Epithelial cell of proximal tubule (primary cell): ENCODE measurements around the gene P2RY12. TPM values are rescaled to one million over a fixed set of nuclear protein-coding genes. Genes with fewer than 3 reads are reported as not detected.
"Not testable (repeated sequence)": the region's sequence is repeated elsewhere in the genome, so short reads cannot be mapped to it uniquely, and the experiment has no call there.

Experiments
- DNase-seq: peaks from one replicate; pipeline ENCODE4 v3.0.0-alpha.2; 2011; ENCODE audit warnings: low read depth
- H3K4me3 ChIP-seq: 2 replicates; pipeline ENCODE4 v1.5.1; 2011; ENCODE audit warnings: low read depth, mild to moderate bottlenecking, low read length
- CTCF ChIP-seq: conservative IDR thresholded peaks from 2 replicates; pipeline ENCODE4 v1.5.1; 2012; ENCODE audit warnings: low read depth, mild to moderate bottlenecking, low read length
- total RNA-seq: library from RNA; depleted of rRNA; stranded (reverse); fragments of >200 nt; gene quantifications from 2 replicates; pipeline ENCODE4 v1.2.3, GENCODE V29; 2015

The P2RY12 gene
- total RNA-seq, 1 donor from 2014 or later: not detected

- no peak for TF ChIP-seq CTCF
- DNase-seq: no peak
- no peak overlapping the region for H3K4me3 ChIP-seq
Measured at GRCh38 chr3:151394611-151395010, 10.1 kb upstream of the P2RY12 start.

GRCh38 chr3:151393941-151394340 lies 9.4 kb upstream of the P2RY12 start:
- H3K4me3 ChIP-seq: no peak overlapping the region
- DNase-seq: no peak
- TF ChIP-seq CTCF: no peak

DNA sequence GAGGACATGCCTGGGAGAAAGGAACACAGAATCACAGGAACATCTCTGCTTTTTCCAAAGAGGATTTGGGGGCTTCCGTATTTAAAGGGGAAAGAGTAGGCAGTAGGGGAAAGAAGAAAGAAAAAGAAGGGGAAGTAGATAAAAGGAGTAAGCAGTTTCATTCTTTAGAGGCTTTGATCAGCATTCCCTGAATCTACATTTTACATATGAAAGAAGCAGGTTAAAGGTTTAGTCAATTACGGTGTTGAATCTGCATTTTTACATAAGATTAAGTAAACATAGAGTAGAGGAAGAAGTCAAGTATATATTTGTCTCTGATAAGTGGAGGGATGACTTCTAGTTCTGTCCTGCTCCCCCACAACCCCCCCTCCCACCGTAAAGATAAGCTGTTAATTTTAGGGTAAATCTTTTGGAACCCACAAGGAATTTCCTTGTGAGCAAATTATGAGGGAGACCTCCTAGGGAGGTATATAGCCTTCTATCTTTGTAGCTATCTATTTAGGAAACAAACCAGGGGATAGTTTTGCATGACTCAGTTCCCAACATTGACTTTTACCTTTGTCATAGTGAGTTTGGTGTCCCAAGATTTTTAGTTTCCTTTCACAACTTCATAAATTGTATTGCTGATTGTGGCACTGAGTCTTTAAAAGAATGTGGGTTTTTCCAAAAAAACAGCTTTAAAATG lies 8.7 kb upstream of the P2RY12 start:
- TF ChIP-seq CTCF: no peak
- no peak for DNase-seq
- H3K4me3 ChIP-seq: no peak overlapping the region

GRCh38 chr3:151392191-151392590 lies 7.6 kb upstream of the P2RY12 start:
- DNase-seq: not testable (repeated sequence)

GRCh38 chr3:151391720-151392119 lies 7.2 kb upstream of the P2RY12 start:
- H3K4me3 ChIP-seq: no peak overlapping the region
- DNase-seq: no peak
- TF ChIP-seq CTCF: no peak

More at GRCh38 chr3:151392191-151392590, 7.6 kb upstream of the P2RY12 start:
- H3K4me3 ChIP-seq: not testable (repeated sequence)

DNA sequence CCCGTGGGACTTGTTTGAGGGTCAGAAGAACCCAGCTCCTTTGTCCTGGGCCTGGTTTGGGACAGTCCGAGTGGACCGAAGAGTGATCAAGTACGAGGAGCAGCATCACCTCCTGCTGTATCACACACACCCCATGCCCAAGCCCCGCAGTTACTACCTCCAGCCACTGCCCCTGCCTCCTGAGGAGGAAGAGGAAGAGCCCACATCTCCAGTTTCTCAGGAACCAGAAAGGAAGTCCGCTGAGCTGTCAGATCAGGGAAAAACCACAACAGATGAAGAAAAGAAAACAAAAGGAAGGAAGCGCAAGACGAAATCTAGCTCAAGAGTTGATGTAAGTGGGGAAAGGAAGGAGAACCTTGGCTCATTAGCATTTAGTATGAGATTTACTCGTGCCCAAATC lies 3.3 kb upstream of the P2RY12 start:
- no peak overlapping the region for H3K4me3 ChIP-seq
- DNase-seq: no peak
- TF ChIP-seq CTCF: no peak

DNA sequence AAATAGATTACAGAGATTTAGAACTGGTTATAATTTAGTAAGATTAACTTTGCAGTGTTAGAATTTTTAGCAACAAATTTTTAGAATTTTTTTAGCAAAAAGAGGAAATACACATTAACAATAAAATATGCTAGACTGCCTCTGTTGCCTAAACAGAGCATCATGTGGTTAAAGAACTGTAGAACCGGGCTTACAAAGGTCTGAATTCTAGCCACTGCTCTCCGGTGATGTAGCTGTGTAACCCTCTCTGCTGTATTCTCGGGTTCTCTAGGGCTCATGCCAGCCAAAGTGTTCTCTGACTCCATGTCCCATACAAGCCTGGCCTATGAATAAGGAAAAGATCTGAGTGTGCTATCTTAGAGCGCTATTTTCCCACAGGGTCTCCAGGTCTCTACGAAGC lies 2.9 kb upstream of the P2RY12 start:
- no peak for TF ChIP-seq CTCF
- DNase-seq: no peak
- H3K4me3 ChIP-seq: no peak overlapping the region
